DOHH2 (cell line): Measurements from ENCODE around the gene MAB21L2.

ENCODE experiments used
- H3F3A ChIP-seq: fragments of 200-600 bp; sonication (generic), shearing (Covaris generic); 2 replicates; pipeline ENCODE4 v1.6.0; 2016; ENCODE audit warnings: antibody characterized with exemption, mild to moderate bottlenecking; ENCODE audit not compliant: control insufficient read depth, insufficient read depth
- H3K27ac ChIP-seq: fragments of 200-600 bp; sonication (generic); 2 replicates; pipeline ENCODE4 v1.5.1; 2014; ENCODE audit warnings: low read depth, mild to moderate bottlenecking, low read length, moderate library complexity
- H3K27me3 ChIP-seq: fragments of 200-600 bp; sonication (generic); 2 replicates; pipeline ENCODE4 v1.6.1; 2014; ENCODE audit warnings: mild to moderate bottlenecking, low read length, mixed read lengths; ENCODE audit not compliant: control insufficient read depth
- H3K36me3 ChIP-seq: fragments of 200-600 bp; sonication (generic); 2 replicates; pipeline ENCODE4 v1.6.1; 2014; ENCODE audit warnings: mild to moderate bottlenecking, low read length, moderate library complexity, mixed read lengths; ENCODE audit not compliant: control insufficient read depth
- H3K4me1 ChIP-seq: fragments of 200-600 bp; sonication (generic); 2 replicates; pipeline ENCODE4 v1.6.1; 2014; ENCODE audit warnings: mild to moderate bottlenecking, low read length, mixed read lengths; ENCODE audit not compliant: control insufficient read depth
- H3K4me2 ChIP-seq: fragments of 200-600 bp; sonication (generic); 2 replicates; pipeline ENCODE4 v1.6.0; 2014; ENCODE audit warnings: mild to moderate bottlenecking, low read length, moderate library complexity
- H3K4me3 ChIP-seq: fragments of 200-600 bp; sonication (generic); 2 replicates; pipeline ENCODE4 v1.5.1; 2014; ENCODE audit warnings: mild to moderate bottlenecking, low read length, mixed read lengths
- H3K79me2 ChIP-seq: fragments of 200-600 bp; sonication (generic); 2 replicates; pipeline ENCODE4 v1.6.1; 2014; ENCODE audit warnings: mild to moderate bottlenecking, low read length, mixed read lengths; ENCODE audit not compliant: control insufficient read depth
- H3K9me2 ChIP-seq: fragments of 200-600 bp; sonication (generic); replicated peaks from 2 replicates; pipeline ENCODE4 v1.6.1; 2014; ENCODE audit warnings: mild to moderate bottlenecking, low read length, mixed read lengths; ENCODE audit not compliant: control insufficient read depth
- H3K9me3 ChIP-seq: fragments of 200-600 bp; sonication (generic); 2 replicates; pipeline ENCODE4 v1.6.1; 2014; ENCODE audit warnings: antibody characterized with exemption, low read length, mixed read lengths; ENCODE audit not compliant: control insufficient read depth, insufficient read depth
- H4K20me1 ChIP-seq: fragments of 200-600 bp; sonication (generic); 2 replicates; pipeline ENCODE4 v1.6.0; 2014; ENCODE audit warnings: low read depth, mild to moderate bottlenecking, antibody characterized with exemption, low read length, moderate library complexity; ENCODE audit not compliant: control insufficient read depth, insufficient read depth
- EZH2phosphoT487 ChIP-seq: fragments of 200-600 bp; sonication (generic); IDR thresholded peaks from 2 replicates; pipeline ENCODE4 v1.6.1; 2017; ENCODE audit warnings: borderline replicate concordance, mild to moderate bottlenecking, antibody characterized with exemption, low read length, moderate library complexity, mixed read lengths
- TF ChIP-seq, protein P1 (sequence below): fragments of 200-600 bp; sonication (generic); IDR thresholded peaks from one replicate; pipeline ENCODE4 v1.5.1; 2014; ENCODE audit warnings: antibody characterized with exemption, mild to moderate bottlenecking, low read depth, low read length; ENCODE audit not compliant: poor library complexity, severe bottlenecking

MAB21L2 gene

DNA sequence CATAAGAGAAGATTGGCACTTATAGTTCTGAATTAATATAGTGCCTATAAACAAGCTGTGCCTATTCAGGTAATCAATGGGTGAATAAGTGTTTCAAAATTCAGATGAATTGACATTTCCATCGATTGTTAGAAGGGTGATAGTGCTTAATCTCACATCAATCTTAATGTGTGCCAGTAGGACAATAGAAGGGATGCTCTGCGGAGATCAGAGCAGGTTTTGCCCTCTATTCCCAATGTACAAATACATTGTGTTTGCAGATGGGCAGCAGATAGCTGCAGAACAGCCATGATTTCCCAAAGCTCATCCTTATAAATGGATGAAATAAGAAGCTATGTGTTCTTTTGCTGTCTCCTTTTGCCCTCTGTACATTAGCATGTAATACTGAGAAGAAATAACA lies 7.2 kb downstream of the MAB21L2 start:
- Histone ChIP-seq H3K4me2 (no peak overlapping the region), H3K4me3 (no peak overlapping the region), H3K79me2 (no peaks in the 10 kb centered on the region), H3K9me3 (no peaks in the 10 kb centered on the region), H3K27ac (no peak overlapping the region), H3K9me2 (no peaks in the 10 kb centered on the region), H4K20me1 (no peaks in the 10 kb centered on the region), H3F3A (no peaks in the 10 kb centered on the region), H3K4me1 (no peaks in the 10 kb centered on the region), H3K27me3 (no peaks in the 10 kb centered on the region), H3K36me3 (peaks cover 26% of the 10 kb centered on the region)
- TF ChIP-seq, protein P1, sequence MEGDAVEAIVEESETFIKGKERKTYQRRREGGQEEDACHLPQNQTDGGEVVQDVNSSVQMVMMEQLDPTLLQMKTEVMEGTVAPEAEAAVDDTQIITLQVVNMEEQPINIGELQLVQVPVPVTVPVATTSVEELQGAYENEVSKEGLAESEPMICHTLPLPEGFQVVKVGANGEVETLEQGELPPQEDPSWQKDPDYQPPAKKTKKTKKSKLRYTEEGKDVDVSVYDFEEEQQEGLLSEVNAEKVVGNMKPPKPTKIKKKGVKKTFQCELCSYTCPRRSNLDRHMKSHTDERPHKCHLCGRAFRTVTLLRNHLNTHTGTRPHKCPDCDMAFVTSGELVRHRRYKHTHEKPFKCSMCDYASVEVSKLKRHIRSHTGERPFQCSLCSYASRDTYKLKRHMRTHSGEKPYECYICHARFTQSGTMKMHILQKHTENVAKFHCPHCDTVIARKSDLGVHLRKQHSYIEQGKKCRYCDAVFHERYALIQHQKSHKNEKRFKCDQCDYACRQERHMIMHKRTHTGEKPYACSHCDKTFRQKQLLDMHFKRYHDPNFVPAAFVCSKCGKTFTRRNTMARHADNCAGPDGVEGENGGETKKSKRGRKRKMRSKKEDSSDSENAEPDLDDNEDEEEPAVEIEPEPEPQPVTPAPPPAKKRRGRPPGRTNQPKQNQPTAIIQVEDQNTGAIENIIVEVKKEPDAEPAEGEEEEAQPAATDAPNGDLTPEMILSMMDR: no peak
- TF ChIP-seq EZH2phosphoT487: no peak

DNA sequence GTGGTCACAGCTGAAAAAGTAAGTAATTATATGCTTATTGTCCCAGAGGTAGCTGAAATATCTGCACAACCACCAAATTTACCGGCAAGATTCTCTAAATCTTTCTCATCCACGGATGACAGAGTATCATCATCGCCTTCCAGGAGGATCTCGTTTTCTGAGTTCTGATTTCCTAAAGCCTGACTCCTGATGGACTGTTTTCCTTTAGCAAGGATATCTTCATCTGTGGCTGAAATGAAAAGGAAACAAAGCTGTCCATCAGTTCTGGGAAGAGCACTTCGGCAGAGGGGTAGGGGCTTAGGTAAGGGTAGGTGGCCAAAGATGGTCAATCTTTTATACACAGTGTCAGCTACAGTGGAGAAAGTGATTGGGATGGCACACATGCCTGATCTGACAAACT lies 8.7 kb downstream of the MAB21L2 start:
- H3K27ac ChIP-seq: no peak overlapping the region
- H3K4me2 ChIP-seq: no peak overlapping the region
- H3K27me3 ChIP-seq: no peaks in the 10 kb centered on the region
- H3K36me3 ChIP-seq: peaks cover 15% of the 10 kb centered on the region
- H3K4me3 ChIP-seq: no peak overlapping the region
- H3K79me2 ChIP-seq: no peaks in the 10 kb centered on the region
- H4K20me1 ChIP-seq: no peaks in the 10 kb centered on the region
- H3K9me2 ChIP-seq: no peaks in the 10 kb centered on the region
- no peaks in the 10 kb centered on the region for H3K9me3 ChIP-seq
- TF ChIP-seq, protein P1: no peak
- no peak for TF ChIP-seq EZH2phosphoT487
- no peaks in the 10 kb centered on the region for H3K4me1 ChIP-seq
- H3F3A ChIP-seq: no peaks in the 10 kb centered on the region

DNA sequence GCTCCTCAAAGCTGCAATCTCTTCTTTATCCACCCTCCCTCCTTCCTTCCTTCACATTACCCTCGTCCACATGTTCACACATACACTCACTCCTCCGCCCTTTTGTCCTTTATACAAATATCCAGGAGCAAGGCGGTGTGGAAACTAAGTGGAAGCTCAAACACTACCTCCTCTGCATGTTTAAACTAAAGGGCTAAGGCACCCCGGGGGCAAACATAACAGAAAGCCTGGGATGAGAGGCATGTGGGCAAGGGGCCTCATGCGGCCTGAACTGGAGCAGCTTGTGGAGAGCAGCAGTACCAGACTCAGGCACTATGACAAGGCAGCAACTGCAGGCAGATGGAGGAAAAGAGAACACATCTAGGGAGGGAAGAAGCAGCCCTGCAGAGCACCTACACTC lies 9.5 kb downstream of the MAB21L2 start:
- Histone ChIP-seq H3K4me2 (no peak overlapping the region), H3K27ac (no peak overlapping the region)

More for the DNA sequence above, 9.5 kb downstream of the MAB21L2 start:
- Histone ChIP-seq H3K4me1 (no peaks in the 10 kb centered on the region), H3K9me3 (no peaks in the 10 kb centered on the region), H3K9me2 (no peaks in the 10 kb centered on the region), H3K79me2 (no peaks in the 10 kb centered on the region), H3F3A (no peaks in the 10 kb centered on the region), H4K20me1 (no peaks in the 10 kb centered on the region), H3K4me3 (no peak overlapping the region), H3K27me3 (no peaks in the 10 kb centered on the region), H3K36me3 (peaks cover 13% of the 10 kb centered on the region)
- TF ChIP-seq, protein P1: no peak
- TF ChIP-seq EZH2phosphoT487: no peak
